ENCODE data around the gene GABRG3.
"Not testable (repeated sequence)": the region's sequence is repeated elsewhere in the genome, so short reads cannot be mapped to it uniquely, and the experiment has no call there.

Gene GABRG3

GRCh38 chr15:27358751-27359434 is 387.9 kb downstream of the GABRG3 start:
- DNase-seq = no peak

DNA sequence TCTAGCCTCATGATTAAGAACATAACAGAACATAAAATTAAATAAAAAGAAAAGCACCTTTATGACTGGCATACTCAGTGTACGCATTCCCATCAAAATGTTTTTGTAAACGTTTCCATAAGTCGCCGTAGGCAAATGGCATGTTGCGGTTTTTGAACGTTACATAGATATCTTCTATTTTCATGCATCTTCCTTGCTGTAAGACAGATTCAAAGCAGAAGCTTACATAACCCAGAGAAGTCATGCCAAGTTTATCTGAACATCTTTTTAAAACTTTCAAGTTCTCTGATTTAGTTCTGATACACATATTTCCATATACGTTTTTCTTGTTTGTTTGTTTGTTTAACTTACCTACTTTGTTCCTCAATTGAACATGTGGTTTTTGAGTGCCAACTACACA is 388.6 kb downstream of the GABRG3 start:
- no peak for DNase-seq

GRCh38 chr15:27360316-27360715 is 389.3 kb downstream of the GABRG3 start:
- no peak for DNase-seq

GRCh38 chr15:27361438-27361837 is 390.5 kb downstream of the GABRG3 start:
- DNase-seq = no peak

DNA sequence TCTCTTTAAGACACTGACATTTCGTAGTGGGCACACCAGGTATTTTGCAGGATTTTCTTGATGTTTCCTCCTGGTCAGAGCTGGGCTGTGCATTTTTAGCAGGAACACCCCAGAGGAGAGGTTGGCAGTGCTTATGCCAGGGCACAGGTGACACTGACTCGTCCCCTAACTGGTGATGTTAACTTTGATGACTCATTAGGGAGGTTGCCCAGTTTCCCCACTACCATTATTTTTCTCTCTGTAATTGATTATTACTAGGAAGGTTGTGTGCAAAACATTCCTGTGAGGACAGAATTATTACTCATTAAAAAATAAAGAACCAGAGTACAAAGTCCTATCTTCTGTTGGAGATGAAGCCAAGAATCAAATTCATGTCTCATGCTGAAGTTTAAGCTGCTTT is 394.5 kb downstream of the GABRG3 start:
- DNase-seq = no peak

- DNase-seq = not testable (repeated sequence)
Measured at GRCh38 chr15:27377391-27377790, 406.4 kb downstream of the GABRG3 start.

DNA sequence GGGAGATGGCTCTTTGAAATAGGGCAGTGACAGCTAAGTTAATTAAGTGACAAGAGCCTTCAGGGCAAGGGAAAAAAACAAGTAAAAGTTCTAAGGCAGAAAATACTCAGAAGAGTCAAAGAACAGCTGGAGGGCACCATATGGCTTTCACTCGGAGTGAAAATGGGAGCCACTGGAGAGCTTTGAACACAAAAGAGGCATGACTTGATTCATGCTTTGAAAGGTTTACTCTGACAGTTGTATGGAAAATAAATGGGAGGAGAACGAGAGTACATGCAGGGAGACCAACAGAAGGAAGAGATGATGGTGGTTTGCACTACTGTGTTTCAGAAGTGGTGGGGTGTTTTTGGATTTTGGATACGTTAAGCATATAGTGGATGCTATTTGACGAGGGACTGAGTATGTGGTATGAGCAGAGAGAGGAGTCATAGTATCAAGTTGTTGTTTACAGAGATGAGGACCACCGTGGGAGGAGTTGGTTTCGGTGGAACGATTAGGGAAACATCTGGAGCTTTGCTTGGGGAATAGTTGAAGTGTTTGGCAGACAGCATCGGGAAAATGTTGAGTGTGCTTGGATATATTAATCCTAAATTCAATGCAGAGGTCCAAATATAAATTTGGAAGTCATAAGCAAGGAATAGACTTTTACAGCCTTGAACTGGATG is 411.5 kb downstream of the GABRG3 start:
- no peak for DNase-seq

DNA sequence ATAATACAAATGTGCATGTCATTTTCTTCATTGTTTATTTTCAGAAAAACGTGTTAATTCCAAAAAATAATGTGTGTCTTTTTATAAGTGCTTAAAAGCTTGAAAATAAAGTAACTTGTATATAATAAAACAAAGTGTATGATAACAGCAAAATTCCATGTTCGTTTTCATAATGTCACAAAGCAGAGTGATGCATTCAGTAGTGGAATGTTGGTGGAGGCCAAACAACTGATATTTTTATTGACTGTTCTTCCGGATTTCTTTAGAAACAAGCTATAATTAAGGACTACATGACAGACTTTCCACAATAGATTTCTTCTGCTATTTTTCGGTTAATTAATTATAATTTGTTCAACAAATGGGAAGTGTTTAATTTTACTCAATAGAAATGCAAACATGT is 412.7 kb downstream of the GABRG3 start:
- no peak for DNase-seq

GRCh38 chr15:27392163-27392562 is 421.2 kb downstream of the GABRG3 start:
- DNase-seq = no peak

DNA sequence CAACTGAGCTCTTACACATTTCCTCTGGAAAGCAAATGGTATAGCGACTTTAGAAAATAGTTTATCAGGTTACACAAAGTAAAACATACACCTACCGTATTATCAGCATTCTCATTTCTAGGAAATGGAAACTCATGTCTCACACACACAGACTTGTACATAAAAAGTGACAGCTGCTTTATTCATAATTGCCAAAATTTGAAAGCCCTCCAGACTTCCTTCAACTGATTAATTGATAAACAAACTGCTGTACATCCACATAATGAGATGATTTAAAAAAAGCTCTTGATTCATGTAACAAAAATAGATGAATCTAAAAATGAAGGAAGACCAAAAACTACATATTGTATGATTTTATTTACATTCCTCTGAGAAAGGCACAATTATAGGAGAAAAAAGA is 425.5 kb downstream of the GABRG3 start:
- DNase-seq = no peak

DNA sequence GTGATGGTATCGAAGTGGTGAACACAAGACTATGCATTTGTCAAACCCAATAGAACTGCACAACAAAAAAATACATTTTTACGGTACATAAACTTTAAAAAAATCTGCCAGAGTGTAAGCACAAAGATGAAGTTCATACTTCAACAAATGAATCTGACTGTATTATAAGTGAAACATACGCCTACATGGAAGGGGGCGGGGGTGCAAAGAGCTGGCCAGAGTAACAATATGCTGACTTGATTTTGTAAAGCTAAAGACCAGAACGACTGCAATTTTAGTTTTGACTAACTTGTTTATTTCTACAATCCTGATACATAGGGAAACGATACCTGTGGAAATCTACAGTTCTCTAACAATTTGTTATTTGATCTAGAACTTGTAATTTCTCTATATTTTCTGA is 426.0 kb downstream of the GABRG3 start:
- no peak for DNase-seq

GRCh38 chr15:27398631-27399161 is 427.7 kb downstream of the GABRG3 start:
- DNase-seq = no peak

GRCh38 chr15:27399241-27399640 is 428.3 kb downstream of the GABRG3 start:
- DNase-seq = no peak

DNA sequence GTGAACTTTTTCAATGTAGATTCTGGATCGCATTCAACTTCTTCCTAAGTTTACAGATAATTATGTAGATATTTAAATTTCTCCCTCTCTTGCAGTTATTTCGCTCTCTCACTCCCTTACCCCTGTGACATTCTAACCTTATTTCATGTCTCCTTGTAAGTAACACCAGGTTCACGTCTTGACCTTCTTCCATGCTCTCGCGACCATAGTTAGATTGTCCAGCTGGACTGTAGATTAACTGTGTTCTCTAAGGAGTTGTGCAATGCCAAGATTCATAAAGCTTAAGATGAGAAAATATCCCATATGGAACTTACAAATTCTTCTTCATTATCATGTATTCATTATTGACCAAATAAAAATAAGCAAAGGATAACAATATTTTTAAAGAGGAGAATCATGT is 430.5 kb downstream of the GABRG3 start:
- DNase-seq = no peak

DNA sequence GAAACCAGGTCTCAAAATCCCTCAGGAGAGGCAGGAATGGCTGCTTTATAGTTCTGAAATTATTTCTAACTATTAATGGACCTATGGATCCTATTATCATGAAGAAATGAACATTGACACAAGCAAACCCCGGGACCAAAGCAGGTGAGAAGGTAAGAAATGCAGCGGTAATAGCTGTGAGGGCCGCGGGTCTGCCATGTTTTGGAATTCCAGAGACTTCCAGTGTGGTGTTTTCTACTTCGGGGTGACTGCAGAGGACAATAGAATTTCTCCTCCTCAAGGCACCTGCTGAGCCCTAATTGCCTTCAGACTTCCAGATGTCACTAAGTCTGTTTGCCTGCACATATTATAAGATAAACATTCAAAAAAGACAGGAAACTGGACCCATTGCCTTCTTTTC is 437.4 kb downstream of the GABRG3 start:
- no peak for DNase-seq

GRCh38 chr15:27410996-27411605 is 440.1 kb downstream of the GABRG3 start:
- DNase-seq = no peak

DNA sequence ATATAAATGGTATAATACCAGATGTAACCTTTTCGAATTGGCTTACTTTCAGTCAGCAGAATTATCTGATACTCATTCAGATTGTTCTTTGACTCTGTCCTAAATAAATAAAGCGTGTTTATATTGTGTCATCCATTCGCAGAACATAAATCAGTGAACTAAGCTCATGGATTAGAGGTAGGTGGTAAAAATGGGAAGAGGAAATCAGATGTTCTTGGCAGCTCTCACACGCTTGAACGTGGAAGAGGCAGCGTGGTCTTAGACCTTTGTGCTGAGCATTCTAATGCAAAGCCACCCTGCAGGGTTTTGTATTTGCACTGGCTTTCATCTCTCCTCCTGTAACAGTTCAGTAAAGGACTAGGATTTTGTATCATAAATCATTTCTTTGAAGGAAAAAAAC is 441.4 kb downstream of the GABRG3 start:
- DNase-seq = no peak

DNA sequence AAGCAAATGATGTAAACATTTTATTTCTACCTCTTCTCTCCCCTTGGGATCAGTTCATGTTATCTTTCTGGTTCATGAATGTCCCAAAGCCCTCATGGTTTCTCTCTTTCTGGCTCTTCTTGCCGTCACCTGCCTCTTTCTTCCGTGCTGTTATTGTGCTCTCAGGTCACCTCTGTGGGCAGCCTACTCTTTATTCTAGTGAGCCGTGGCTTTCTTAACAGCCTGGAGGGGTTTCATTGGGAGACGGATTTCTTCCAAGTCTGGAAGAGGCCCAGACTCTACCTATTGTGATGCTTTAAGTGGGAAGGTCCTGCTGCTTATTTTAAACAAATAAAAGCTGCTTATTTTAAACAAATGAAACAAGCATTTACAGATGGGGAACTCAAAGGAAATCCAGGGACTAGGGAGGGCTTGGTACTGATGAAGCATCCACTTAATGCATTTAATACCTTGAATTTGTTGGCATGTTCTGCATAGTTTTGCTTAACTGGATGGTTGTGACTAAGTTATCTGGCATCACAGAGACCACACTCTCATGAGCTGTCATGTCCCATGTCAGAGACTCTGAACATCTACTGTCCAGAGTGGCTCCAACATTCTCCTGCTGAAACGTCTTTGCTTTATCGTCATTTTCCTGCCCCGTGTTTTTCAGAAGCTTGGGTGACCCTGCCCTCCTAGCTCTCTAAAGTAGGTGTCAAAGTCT is 443.3 kb downstream of the GABRG3 start:
- no peak for DNase-seq

DNA sequence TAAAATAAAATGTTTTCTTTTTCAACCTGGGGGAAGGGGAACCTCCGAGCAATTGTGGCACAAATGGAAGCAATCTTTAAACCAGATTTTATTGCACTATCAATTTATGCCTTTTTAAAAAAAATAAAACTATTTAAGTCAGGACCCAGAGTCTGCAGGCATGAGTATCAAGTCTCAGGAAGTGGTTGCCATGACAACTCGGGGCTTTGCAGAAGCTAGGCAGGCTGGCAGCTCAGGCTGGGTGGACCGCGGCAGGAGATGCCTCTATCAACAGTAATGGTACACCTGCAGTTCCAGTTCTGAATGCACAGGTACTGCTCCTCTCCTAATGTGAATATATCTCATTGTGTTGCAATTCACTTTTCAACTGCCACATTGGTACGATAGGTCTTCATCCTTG is 447.7 kb downstream of the GABRG3 start:
- DNase-seq = no peak

GRCh38 chr15:27422997-27423396 is 452.0 kb downstream of the GABRG3 start:
- no peak for DNase-seq

DNA sequence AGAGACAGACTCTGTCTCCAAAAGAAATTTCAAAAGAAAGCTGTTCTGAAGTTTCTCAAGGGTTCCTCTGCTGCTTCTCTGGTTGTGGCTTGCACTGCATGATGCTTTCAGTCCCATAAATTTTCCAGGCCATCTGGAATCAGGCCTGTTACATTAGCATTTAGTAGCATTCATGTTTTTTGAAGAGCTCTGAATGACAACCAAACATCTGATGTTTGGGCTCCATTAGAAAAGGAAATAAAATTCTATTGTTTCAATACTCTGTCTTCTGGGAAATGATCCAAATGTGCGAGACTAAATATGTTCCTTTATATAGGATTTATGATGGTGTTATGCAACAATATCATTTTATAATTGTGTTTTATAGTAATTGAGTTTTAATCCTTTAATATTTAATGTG is 455.8 kb downstream of the GABRG3 start:
- DNase-seq = no peak

DNA sequence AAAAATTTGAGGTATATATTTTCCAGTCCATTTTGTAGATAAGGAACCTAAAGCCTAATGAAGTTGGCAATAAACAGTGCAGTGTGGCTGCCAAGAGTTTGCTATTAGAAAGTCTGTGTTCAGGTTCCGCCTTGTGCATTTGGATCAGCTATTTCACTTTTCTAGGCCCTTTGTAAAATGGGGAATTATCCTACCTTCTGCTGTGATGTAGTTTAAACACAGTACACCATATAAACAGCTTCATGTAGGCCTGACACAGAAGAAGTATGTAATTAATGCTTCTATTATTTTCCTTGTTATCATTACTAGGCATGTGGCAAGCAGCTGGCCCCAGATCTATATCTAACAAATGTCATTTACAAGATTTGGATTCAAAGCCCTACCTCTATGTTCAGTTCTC is 456.3 kb downstream of the GABRG3 start:
- DNase-seq = no peak

GRCh38 chr15:27428151-27428550 is 457.2 kb downstream of the GABRG3 start:
- no peak for DNase-seq

DNA sequence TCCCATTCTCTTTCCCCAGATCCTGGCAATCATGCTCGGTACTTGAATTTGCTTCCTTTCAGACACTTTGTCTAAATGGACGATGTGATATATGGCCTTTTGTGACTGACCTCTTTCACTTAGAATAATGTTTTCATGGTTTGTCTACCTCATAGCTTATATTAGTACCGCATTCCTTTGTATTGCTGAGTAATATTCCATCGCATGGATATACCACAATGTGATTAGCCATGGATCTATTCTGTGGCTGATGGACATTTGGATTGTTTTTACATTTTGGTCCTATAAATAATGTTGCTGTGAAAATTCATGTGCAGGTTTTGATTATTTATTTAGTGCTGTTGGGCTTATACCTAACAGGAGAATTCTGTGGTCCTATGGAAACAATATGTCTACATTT is 458.6 kb downstream of the GABRG3 start:
- DNase-seq = no peak
